Measurements from ENCODE around the gene SAXO1.

Gene SAXO1

GRCh38 chr9:18905883-18906629, 127.0 kb downstream of the SAXO1 start:
- DNase-seq (ENCODE audit: insufficient read length) (no peak), FAIRE-seq (no peak)
- TF ChIP-seq POLR2A (IDR thresholded peaks at IDR 0.05; ENCODE audit: low read depth, low read length): no peak
- TF ChIP-seq POLR2AphosphoS5 (IDR thresholded peaks at IDR 0.05; ENCODE audit: low read depth, low read length): no peak
- TF ChIP-seq TAF1 (IDR thresholded peaks at IDR 0.05; ENCODE audit: borderline replicate concordance, low read depth, low read length): no peak

DNA sequence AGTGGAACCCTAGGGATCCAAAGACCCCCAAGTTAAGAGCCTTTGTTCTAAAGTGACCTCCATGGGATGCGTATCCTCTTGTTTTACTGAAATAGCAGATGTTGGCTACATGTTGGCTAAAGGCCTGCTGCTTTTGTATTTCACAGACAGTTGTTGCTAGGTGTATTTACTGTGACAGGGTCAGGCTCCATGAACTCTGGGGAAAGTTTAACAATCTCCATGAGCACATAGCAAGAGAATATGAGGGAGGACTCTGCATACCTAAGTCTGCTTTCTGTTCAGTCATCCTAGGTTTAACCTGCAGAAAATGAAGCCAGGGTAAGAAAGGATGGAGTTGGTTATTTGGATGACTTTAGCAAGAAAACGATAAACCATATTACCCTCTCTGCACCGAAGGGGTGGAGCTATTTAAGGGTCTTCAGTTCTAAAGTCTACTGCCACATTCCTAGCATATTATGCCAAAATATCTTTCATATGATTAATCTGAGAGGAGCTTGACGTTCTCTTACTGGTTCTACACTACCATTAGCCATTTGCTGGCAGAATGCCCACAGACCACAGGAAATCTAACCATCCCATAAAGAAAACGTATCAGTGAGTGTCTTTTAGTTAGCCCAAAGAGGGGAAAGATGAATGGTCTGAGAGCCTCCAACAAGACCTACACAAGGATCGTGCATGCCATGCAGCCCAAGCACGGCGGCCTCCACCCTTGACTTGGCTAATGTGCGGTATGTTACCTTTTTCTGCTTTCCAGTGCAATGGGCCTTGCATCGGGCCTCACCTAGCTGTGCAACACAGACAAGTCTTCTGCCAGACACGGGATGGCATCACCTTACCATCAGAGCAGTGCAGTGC, 127.8 kb downstream of the SAXO1 start:
- DNase-seq (ENCODE audit: insufficient read length): no peak
- TF ChIP-seq POLR2A (IDR thresholded peaks at IDR 0.05; ENCODE audit: low read depth, low read length) (no peak), POLR2AphosphoS5 (IDR thresholded peaks at IDR 0.05; ENCODE audit: low read depth, low read length) (no peak), TAF1 (IDR thresholded peaks at IDR 0.05; ENCODE audit: borderline replicate concordance, low read depth, low read length) (no peak)
- FAIRE-seq: no peak

- FAIRE-seq: no peak
- TF ChIP-seq POLR2A (IDR thresholded peaks at IDR 0.05; ENCODE audit: low read depth, low read length) (no peak), POLR2AphosphoS5 (IDR thresholded peaks at IDR 0.05; ENCODE audit: low read depth, low read length) (no peak), TAF1 (IDR thresholded peaks at IDR 0.05; ENCODE audit: borderline replicate concordance, low read depth, low read length) (no peak)
- no peak for DNase-seq (ENCODE audit: insufficient read length)
Measured at GRCh38 chr9:18903450-18903849, 129.6 kb downstream of the SAXO1 start.

DNA sequence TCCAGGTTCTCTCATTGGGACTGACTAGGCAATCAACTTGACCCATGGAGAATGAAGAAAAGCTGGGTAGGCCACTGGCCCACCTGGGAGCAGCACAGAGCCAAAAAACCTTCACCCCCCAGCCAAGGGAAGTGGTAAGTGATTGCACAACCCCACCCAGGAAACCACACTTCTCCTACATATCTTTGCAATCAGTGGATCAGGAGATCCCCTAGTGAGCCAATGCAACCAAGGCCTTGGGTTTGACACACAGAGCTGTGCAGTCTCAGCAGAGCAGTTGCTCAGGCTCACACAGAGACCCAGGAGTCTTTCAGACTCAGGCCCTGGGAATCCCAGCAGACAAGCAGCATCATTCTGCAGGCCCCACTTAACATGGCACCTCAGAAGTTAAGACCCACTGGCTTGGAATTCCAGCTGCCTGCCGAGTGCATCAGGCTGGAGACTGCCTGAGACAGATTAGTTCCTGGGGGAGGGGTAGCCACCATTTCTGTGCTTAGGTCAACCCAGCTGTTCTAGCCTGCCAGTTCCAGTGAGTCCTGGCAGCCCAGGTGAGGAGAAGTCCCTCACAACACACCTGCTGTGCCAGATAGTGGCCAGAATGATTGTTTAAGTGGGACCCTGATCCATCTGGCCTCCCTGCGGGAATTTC, 136.4 kb downstream of the SAXO1 start:
- no peak for FAIRE-seq
- DNase-seq (ENCODE audit: insufficient read length): no peak
- no peak for TF ChIP-seq POLR2A (IDR thresholded peaks at IDR 0.05; ENCODE audit: low read depth, low read length)
- no peak for TF ChIP-seq TAF1 (IDR thresholded peaks at IDR 0.05; ENCODE audit: borderline replicate concordance, low read depth, low read length)
- no peak for TF ChIP-seq POLR2AphosphoS5 (IDR thresholded peaks at IDR 0.05; ENCODE audit: low read depth, low read length)

- FAIRE-seq (no peak), DNase-seq (ENCODE audit: insufficient read length) (no peak)
- TF ChIP-seq TAF1 (IDR thresholded peaks at IDR 0.05; ENCODE audit: borderline replicate concordance, low read depth, low read length) (no peak), POLR2AphosphoS5 (IDR thresholded peaks at IDR 0.05; ENCODE audit: low read depth, low read length) (no peak), POLR2A (IDR thresholded peaks at IDR 0.05; ENCODE audit: low read depth, low read length) (no peak)
Measured at GRCh38 chr9:18896004-18896403, 137.0 kb downstream of the SAXO1 start.

GRCh38 chr9:18893491-18893890, 139.5 kb downstream of the SAXO1 start:
- TF ChIP-seq POLR2AphosphoS5 (IDR thresholded peaks at IDR 0.05; ENCODE audit: low read depth, low read length) (no peak), POLR2A (IDR thresholded peaks at IDR 0.05; ENCODE audit: low read depth, low read length) (no peak), TAF1 (IDR thresholded peaks at IDR 0.05; ENCODE audit: borderline replicate concordance, low read depth, low read length) (no peak)
- DNase-seq (ENCODE audit: insufficient read length) (no peak), FAIRE-seq (no peak)

- FAIRE-seq: no peak
- DNase-seq (ENCODE audit: insufficient read length): no peak
- TF ChIP-seq POLR2AphosphoS5 (IDR thresholded peaks at IDR 0.05; ENCODE audit: low read depth, low read length) (no peak), TAF1 (IDR thresholded peaks at IDR 0.05; ENCODE audit: borderline replicate concordance, low read depth, low read length) (no peak), POLR2A (IDR thresholded peaks at IDR 0.05; ENCODE audit: low read depth, low read length) (no peak)
Measured at GRCh38 chr9:18893046-18893445, 140.0 kb downstream of the SAXO1 start.

- DNase-seq (ENCODE audit: insufficient read length) (no peak), FAIRE-seq (no peak)
- TF ChIP-seq POLR2A (IDR thresholded peaks at IDR 0.05; ENCODE audit: low read depth, low read length) (no peak), TAF1 (IDR thresholded peaks at IDR 0.05; ENCODE audit: borderline replicate concordance, low read depth, low read length) (no peak), POLR2AphosphoS5 (IDR thresholded peaks at IDR 0.05; ENCODE audit: low read depth, low read length) (no peak)
Measured at GRCh38 chr9:18891946-18892670, 140.9 kb downstream of the SAXO1 start.

DNA sequence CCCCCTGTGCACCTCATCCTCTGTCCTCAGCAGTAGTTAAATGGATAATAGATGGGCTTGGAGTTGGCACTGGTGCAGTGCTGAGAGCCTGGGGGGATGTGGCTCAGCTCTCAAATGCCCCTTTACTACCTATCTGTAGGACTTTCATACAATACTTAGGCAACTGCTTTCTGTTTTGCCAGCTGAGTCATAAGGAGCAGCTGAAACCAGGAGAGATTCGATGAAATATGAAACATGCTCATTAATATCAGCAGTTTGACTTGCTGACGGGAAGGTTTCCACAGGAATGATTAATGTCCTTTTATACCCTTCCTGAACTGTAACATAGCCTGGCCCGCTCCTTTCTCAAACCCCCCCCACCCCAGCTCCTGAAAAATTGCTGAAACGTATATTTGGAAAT, 142.6 kb downstream of the SAXO1 start:
- no peak for TF ChIP-seq POLR2AphosphoS5 (IDR thresholded peaks at IDR 0.05; ENCODE audit: low read depth, low read length)
- TF ChIP-seq POLR2A (IDR thresholded peaks at IDR 0.05; ENCODE audit: low read depth, low read length): no peak
- TF ChIP-seq TAF1 (IDR thresholded peaks at IDR 0.05; ENCODE audit: borderline replicate concordance, low read depth, low read length): no peak
- FAIRE-seq: peak; percentile 30
- no peak for DNase-seq (ENCODE audit: insufficient read length)

DNA sequence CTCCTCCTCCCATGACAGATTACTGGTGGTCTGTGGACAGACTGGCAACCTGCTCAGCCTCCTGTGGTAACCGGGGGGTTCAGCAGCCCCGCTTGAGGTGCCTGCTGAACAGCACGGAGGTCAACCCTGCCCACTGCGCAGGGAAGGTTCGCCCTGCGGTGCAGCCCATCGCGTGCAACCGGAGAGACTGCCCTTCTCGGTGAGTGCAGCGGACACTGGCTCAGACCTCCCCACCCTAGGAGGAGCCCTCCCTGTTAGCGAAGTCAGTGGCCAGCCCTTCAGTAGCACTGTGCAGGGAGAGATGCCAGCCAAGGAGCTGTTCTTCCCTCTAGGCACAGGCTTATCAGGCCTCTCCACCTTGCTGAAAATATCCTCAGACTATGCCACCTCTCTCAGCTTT, 143.5 kb downstream of the SAXO1 start:
- TF ChIP-seq POLR2AphosphoS5 (IDR thresholded peaks at IDR 0.05; ENCODE audit: low read depth, low read length): no peak
- no peak for TF ChIP-seq TAF1 (IDR thresholded peaks at IDR 0.05; ENCODE audit: borderline replicate concordance, low read depth, low read length)
- no peak for TF ChIP-seq POLR2A (IDR thresholded peaks at IDR 0.05; ENCODE audit: low read depth, low read length)
- DNase-seq (ENCODE audit: insufficient read length) (no peak), FAIRE-seq (no peak)

- TF ChIP-seq POLR2A (IDR thresholded peaks at IDR 0.05; ENCODE audit: low read depth, low read length): no peak
- TF ChIP-seq TAF1 (IDR thresholded peaks at IDR 0.05; ENCODE audit: borderline replicate concordance, low read depth, low read length): no peak
- no peak for TF ChIP-seq POLR2AphosphoS5 (IDR thresholded peaks at IDR 0.05; ENCODE audit: low read depth, low read length)
- DNase-seq (ENCODE audit: insufficient read length): no peak
- no peak for FAIRE-seq
Measured at GRCh38 chr9:18888290-18888689, 144.7 kb downstream of the SAXO1 start.

Data from GM12892 (cell line).